Endothelial cell (in vitro differentiated cells): Measurements from ENCODE around the gene RGPD4. TPM values are rescaled to one million over a fixed set of nuclear protein-coding genes. Genes with fewer than 3 reads are reported as not detected.

Experiments used
- DNase-seq: peaks from one replicate; pipeline ENCODE4 v3.0.0; 2021; ENCODE audit warnings: low spot score
- H3K27ac Mint-ChIP-seq: one replicate; pipeline ENCODE4 v1.8.0; 2021; ENCODE audit warnings: mixed read lengths, inconsistent platforms; ENCODE audit not compliant: unreplicated experiment
- H3K27me3 Mint-ChIP-seq: one replicate; pipeline ENCODE4 v1.8.0; 2021; ENCODE audit warnings: mild to moderate bottlenecking, moderate library complexity, mixed read lengths, inconsistent platforms; ENCODE audit not compliant: unreplicated experiment
- H3K36me3 Mint-ChIP-seq: one replicate; pipeline ENCODE4 v1.8.0; 2021; ENCODE audit warnings: mild to moderate bottlenecking, low read depth, mixed read lengths, inconsistent platforms; ENCODE audit not compliant: unreplicated experiment
- H3K4me1 Mint-ChIP-seq: one replicate; pipeline ENCODE4 v1.8.0; 2021; ENCODE audit warnings: mild to moderate bottlenecking, mixed read lengths, inconsistent platforms; ENCODE audit not compliant: unreplicated experiment
- H3K4me3 Mint-ChIP-seq: one replicate; pipeline ENCODE4 v1.8.0; 2021; ENCODE audit warnings: mild to moderate bottlenecking, mixed read lengths, inconsistent platforms; ENCODE audit not compliant: unreplicated experiment
- H3K9me3 Mint-ChIP-seq: one replicate; pipeline ENCODE4 v1.8.0; 2021; ENCODE audit warnings: mixed read lengths, inconsistent platforms; ENCODE audit not compliant: unreplicated experiment
- total RNA-seq: library from RNA; stranded (reverse); fragmentation: NEBNext Ultra II Directional; extraction: Animal tissue kit (Norgen Biotek cat#: 25700); gene quantifications from one replicate; pipeline ENCODE4 v1.2.1, GENCODE V29; 2021; ENCODE audit not compliant: unreplicated experiment
- TF ChIP-seq, protein P1 (sequence below): fragments of 200-600 bp; sonication (generic); IDR thresholded peaks from one replicate; pipeline ENCODE4 v1.5.0; 2021; ENCODE audit warnings: antibody characterized with exemption; ENCODE audit not compliant: unreplicated experiment

RGPD4 gene
- total RNA-seq, 1 donor from 2014 or later = not detected

DNA sequence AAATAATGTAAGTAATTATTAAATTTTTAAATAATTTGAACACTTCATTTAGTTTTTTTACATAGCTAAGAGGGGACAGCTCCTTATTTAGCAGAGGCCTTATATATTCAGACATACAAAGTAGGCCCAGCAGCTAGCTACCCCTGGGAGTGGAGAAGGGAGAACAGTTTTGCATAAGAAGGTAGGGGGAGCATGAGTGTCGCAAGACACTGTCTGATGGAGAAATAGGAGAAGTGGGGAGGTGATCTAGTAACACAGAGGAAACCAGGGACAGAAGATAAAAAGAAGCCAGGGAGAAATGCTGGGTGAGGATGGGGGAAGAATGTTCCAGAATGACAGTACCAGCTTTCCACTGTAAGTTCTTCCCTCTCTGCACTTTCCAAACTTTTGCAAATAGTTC, 16.0 kb upstream of the RGPD4 start:
- no peaks in the 10 kb centered on the region for H3K36me3 Mint-ChIP-seq
- TF ChIP-seq, protein P1, sequence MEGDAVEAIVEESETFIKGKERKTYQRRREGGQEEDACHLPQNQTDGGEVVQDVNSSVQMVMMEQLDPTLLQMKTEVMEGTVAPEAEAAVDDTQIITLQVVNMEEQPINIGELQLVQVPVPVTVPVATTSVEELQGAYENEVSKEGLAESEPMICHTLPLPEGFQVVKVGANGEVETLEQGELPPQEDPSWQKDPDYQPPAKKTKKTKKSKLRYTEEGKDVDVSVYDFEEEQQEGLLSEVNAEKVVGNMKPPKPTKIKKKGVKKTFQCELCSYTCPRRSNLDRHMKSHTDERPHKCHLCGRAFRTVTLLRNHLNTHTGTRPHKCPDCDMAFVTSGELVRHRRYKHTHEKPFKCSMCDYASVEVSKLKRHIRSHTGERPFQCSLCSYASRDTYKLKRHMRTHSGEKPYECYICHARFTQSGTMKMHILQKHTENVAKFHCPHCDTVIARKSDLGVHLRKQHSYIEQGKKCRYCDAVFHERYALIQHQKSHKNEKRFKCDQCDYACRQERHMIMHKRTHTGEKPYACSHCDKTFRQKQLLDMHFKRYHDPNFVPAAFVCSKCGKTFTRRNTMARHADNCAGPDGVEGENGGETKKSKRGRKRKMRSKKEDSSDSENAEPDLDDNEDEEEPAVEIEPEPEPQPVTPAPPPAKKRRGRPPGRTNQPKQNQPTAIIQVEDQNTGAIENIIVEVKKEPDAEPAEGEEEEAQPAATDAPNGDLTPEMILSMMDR = no peak
- H3K4me3 Mint-ChIP-seq = no peak overlapping the region
- no peak for DNase-seq
- H3K4me1 Mint-ChIP-seq = peaks cover 7% of the 10 kb centered on the region
- no peaks in the 10 kb centered on the region for H3K27me3 Mint-ChIP-seq
- H3K9me3 Mint-ChIP-seq = no peaks in the 10 kb centered on the region
- no peak overlapping the region for H3K27ac Mint-ChIP-seq

DNA sequence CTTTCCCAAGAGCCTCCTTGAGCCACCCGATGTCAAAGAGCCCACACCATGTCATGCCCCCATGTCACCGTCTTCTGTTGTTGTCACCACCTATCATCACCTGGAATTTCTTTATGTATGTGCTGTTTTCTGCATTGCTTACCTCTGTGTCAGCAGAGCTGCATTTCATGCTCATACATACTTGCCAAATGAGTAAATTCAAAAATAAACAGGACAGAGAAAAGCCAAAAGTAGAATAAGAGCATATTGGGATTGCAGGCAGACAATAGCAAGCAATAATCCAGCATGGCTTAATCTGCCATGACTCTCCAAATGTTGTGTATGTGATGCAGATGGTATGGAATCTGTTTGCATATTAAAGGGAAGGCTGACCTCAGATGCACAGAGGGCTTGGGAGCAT, 15.3 kb upstream of the RGPD4 start:
- TF ChIP-seq, protein P1 = no peak
- Mint-ChIP-seq H3K9me3 (no peaks in the 10 kb centered on the region), H3K27ac (no peak overlapping the region), H3K4me3 (no peak overlapping the region), H3K27me3 (no peaks in the 10 kb centered on the region), H3K4me1 (peaks cover 7% of the 10 kb centered on the region), H3K36me3 (no peaks in the 10 kb centered on the region)
- no peak for DNase-seq

DNA sequence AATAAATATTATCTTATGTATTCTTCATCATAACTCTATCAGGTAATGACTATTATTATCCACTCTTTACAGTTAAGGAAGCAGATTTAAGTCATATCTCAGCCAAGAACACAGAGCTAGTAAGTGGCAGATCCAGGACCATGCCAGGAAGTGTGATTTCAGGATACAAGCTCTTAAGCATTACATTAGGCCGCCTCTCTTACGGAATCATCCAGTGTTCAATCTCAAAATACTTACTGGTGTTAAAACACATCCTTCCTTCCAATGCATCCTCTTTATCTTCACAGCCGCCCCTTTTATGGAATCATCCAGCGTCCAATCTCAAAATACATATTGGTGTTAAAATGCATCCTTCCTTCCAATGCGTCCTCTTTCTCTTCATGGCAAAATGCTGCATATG, 14.7 kb upstream of the RGPD4 start:
- Mint-ChIP-seq H3K36me3 (no peaks in the 10 kb centered on the region), H3K9me3 (no peaks in the 10 kb centered on the region), H3K27me3 (no peaks in the 10 kb centered on the region), H3K4me3 (no peak overlapping the region), H3K4me1 (peaks cover 7% of the 10 kb centered on the region), H3K27ac (no peak overlapping the region)
- TF ChIP-seq, protein P1 = no peak
- DNase-seq = no peak

DNA sequence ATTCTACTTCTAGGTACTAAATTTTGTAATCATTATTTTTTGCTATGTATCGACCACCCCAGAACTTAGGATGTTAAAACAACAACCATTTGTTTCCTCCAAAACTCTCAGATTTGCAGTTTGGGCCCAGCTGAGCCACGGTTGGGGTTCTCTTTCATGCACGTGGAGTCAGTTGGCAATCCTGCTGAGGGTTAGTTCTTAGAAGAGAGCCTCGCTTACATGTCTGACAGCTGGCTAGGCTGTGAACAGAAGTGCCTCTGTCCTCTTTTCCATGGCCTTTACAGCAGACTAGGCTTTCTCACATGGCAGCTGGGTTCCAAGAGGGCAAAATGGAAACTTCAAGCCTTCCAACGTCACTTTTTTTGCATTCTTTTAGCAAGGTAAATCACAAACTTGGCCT, 9.3 kb upstream of the RGPD4 start:
- TF ChIP-seq, protein P1 = no peak
- H3K4me3 Mint-ChIP-seq = no peak overlapping the region
- no peak for DNase-seq
- H3K36me3 Mint-ChIP-seq = no peaks in the 10 kb centered on the region
- no peaks in the 10 kb centered on the region for H3K9me3 Mint-ChIP-seq
- H3K27me3 Mint-ChIP-seq = no peaks in the 10 kb centered on the region
- no peak overlapping the region for H3K27ac Mint-ChIP-seq
- no peaks in the 10 kb centered on the region for H3K4me1 Mint-ChIP-seq

DNA sequence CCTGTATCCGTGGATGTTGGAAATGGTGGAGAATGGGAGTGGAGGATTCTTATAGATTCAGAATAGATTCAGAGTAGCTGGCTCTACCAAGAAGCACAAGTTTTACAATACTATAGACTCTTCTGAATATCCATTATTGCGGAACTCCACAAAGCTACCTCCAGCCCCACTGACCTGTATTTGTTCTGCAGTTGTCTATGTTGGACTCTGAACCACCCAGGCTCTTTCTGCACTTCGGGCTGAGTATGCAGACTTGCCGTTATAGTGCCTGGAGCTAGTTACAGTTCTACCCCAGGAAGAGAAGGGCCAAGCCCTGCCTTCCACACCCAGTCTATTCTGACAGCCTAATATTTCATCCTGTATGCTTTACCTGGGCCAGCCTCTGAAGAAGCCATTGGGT, 4.4 kb upstream of the RGPD4 start:
- Mint-ChIP-seq H3K9me3 (no peaks in the 10 kb centered on the region), H3K4me1 (no peaks in the 10 kb centered on the region), H3K36me3 (no peaks in the 10 kb centered on the region), H3K4me3 (no peak overlapping the region), H3K27ac (no peak overlapping the region), H3K27me3 (no peaks in the 10 kb centered on the region)
- DNase-seq = no peak
- TF ChIP-seq, protein P1 = no peak
